Thymus (tissue), 11 donors: Measurements from ENCODE around the gene ORC5. TPM values are rescaled to one million over a fixed set of nuclear protein-coding genes. Genes with fewer than 3 reads are reported as not detected.

Experiments
- DNase-seq, 9 donors: peaks; one replicate each; pipeline ENCODE4 v3.0.0-alpha.2; 2013; ENCODE audit warnings: low spot score in 9 of 9, low read depth in 6 of 9, missing footprints in 1 of 9
- H3K27ac ChIP-seq, 2 donors: one replicate each; pipeline ENCODE4 v1.5.1; 2013; ENCODE audit warnings: control low read depth in 1 of 2, low read depth in 1 of 2, low read length in 1 of 2, mild to moderate bottlenecking in 1 of 2, moderate library complexity in 1 of 2
- H3K27me3 ChIP-seq, 2 donors: one replicate each; pipeline ENCODE4 v1.5.1; 2013; ENCODE audit warnings: low read length in 1 of 2; ENCODE audit not compliant: control insufficient read depth in 2 of 2, insufficient read depth in 1 of 2
- H3K36me3 ChIP-seq, 2 donors: one replicate each; pipeline ENCODE4 v1.5.1; 2013; ENCODE audit warnings: low read length in 1 of 2, mild to moderate bottlenecking in 1 of 2, moderate library complexity in 1 of 2; ENCODE audit not compliant: control insufficient read depth in 2 of 2, insufficient read depth in 2 of 2
- H3K4me1 ChIP-seq, 2 donors: one replicate each; pipeline ENCODE4 v1.5.1; 2013; ENCODE audit warnings: low read length in 2 of 2; ENCODE audit not compliant: control insufficient read depth in 2 of 2, insufficient read depth in 2 of 2
- H3K4me3 ChIP-seq, 2 donors: one replicate each; pipeline ENCODE4 v1.5.1; 2013; ENCODE audit warnings: low read length in 2 of 2, control low read depth in 1 of 2, mild to moderate bottlenecking in 1 of 2
- H3K9me3 ChIP-seq, 2 donors: one replicate each; pipeline ENCODE4 v1.5.1; 2013; ENCODE audit warnings: low read length in 1 of 2, mild to moderate bottlenecking in 1 of 2; ENCODE audit not compliant: control insufficient read depth in 2 of 2, insufficient read depth in 1 of 2
- WGBS: extraction: QIAGEN DNeasy Blood & Tissue Kit; methylation state at CpG from one replicate; pipeline ENCODE4 v1.1.7; 2013; 5-methylcytosine and 5-hydroxymethylcytosine counted together
- polyA plus RNA-seq: library from polyadenylated mRNA; stranded (reverse); fragments of 200-250 nt; gene quantifications from one replicate; pipeline ENCODE4 v1.2.3, GENCODE V29; 2013
- total RNA-seq: library from RNA; stranded (reverse); fragments of 120-200 nt; gene quantifications from one replicate; pipeline ENCODE4 v1.2.4, GENCODE V29; 2013
- donor health status: healthy.

ORC5 gene
- total and polyA plus RNA-seq, 2 donors, result 13.4 to 23.0 TPM

GRCh38 chr7:104098890-104099289 lies 108.9 kb downstream of the ORC5 start:
- Histone ChIP-seq H3K27me3 (no peaks in the 10 kb centered on the region), H3K4me3 (no peak overlapping the region), H3K4me1 (no peaks in the 10 kb centered on the region), H3K27ac (no peak overlapping the region), H3K9me3 (no peaks in the 10 kb centered on the region), H3K36me3 (no peaks in the 10 kb centered on the region)
- DNase-seq, result no peak
- WGBS, result 95% methylated on average over 1 of the region's 1 CpG

- Histone ChIP-seq H3K9me3 (no peaks in the 10 kb centered on the region), H3K36me3 (no peaks in the 10 kb centered on the region), H3K4me1 (no peaks in the 10 kb centered on the region), H3K27me3 (no peaks in the 10 kb centered on the region), H3K27ac (no peak overlapping the region), H3K4me3 (no peak overlapping the region)
- DNase-seq, result no peak
- 89% methylated on average over 6 of the region's 6 CpGs for WGBS
These were observed 111.1 kb downstream of the ORC5 start for GRCh38 chr7:104096683-104097082.

- DNase-seq, result no peak
- no peaks in the 10 kb centered on the region for H3K9me3 ChIP-seq
- no peaks in the 10 kb centered on the region for H3K4me1 ChIP-seq
- no peak overlapping the region for H3K4me3 ChIP-seq
- H3K36me3 ChIP-seq, result no peaks in the 10 kb centered on the region
- no peaks in the 10 kb centered on the region for H3K27me3 ChIP-seq
- WGBS, result 64% methylated on average over 6 of the region's 6 CpGs
- no peak overlapping the region for H3K27ac ChIP-seq
These were observed 114.7 kb downstream of the ORC5 start for GRCh38 chr7:104093127-104093526.

- no peak for DNase-seq
- Histone ChIP-seq H3K36me3 (no peaks in the 10 kb centered on the region), H3K4me1 (no peaks in the 10 kb centered on the region), H3K27ac (no peak overlapping the region), H3K4me3 (no peak overlapping the region), H3K27me3 (no peaks in the 10 kb centered on the region), H3K9me3 (no peaks in the 10 kb centered on the region)
- 29% methylated on average over 4 of the region's 4 CpGs for WGBS
These were observed 116.6 kb downstream of the ORC5 start for GRCh38 chr7:104091242-104091641.

- Histone ChIP-seq H3K27ac (no peak overlapping the region), H3K27me3 (no peaks in the 10 kb centered on the region), H3K36me3 (no peaks in the 10 kb centered on the region), H3K4me1 (no peaks in the 10 kb centered on the region), H3K9me3 (no peaks in the 10 kb centered on the region), H3K4me3 (no peak overlapping the region)
- DNase-seq, result no peak
- WGBS, result 93% methylated on average over 3 of the region's 3 CpGs
These were observed 118.2 kb downstream of the ORC5 start for GRCh38 chr7:104089612-104090011.

- no peaks in the 10 kb centered on the region for H3K36me3 ChIP-seq
- H3K4me1 ChIP-seq, result no peaks in the 10 kb centered on the region
- no peaks in the 10 kb centered on the region for H3K27me3 ChIP-seq
- no peak for DNase-seq
- H3K4me3 ChIP-seq, result no peak overlapping the region
- no peak overlapping the region for H3K27ac ChIP-seq
- 96% methylated on average over 1 of the region's 1 CpG for WGBS
- H3K9me3 ChIP-seq, result no peaks in the 10 kb centered on the region
These were observed 118.8 kb downstream of the ORC5 start for GRCh38 chr7:104089061-104089460.

Other genes with a start within 250 kb of the ORC5 start
- gene RELN, start 218.4 kb downstream of the ORC5 start, total RNA-seq, result 0.28 TPM
- gene RELN, start 218.4 kb downstream of the ORC5 start, polyA plus RNA-seq, result 0.96 TPM
- gene LHFPL3, start 120.6 kb upstream of the ORC5 start, total RNA-seq, result 0.14 TPM
- 0.05 TPM for gene LHFPL3, start 120.6 kb upstream of the ORC5 start, polyA plus RNA-seq